Panc1 (cell line): ENCODE measurements around the gene ALDH1L2. TPM values are rescaled to one million over a fixed set of nuclear protein-coding genes. Genes with fewer than 3 reads are reported as not detected.

Experiments used
- ATAC-seq: fragments of 200-7000 bp; cut with Tn5 transposase; 2 replicates; pipeline ENCODE4 v1.9.1; 2020; ENCODE audit warnings: mild to moderate bottlenecking, moderate library complexity
- BruUV-seq: library from RNA; stranded (reverse); fragments of 400-500 nt; replicated peaks from 2 replicates; lab custom pipeline; 2021; lab: Mats Ljungman, UMichigan
- CTCF ChIA-PET: fragments of 300-600 bp; sonication (Branson Sonifier 250); formaldehyde crosslinking; loops from one replicate; lab custom pipeline; 2022; ENCODE audit warnings: antibody characterized with exemption; lab: Charles Lee
- POLR2A ChIA-PET: fragments of 300-600 bp; sonication (Branson Sonifier 250); formaldehyde crosslinking; loops from one replicate; lab custom pipeline; 2022; ENCODE audit warnings: antibody characterized with exemption; lab: Charles Lee
- DNase-seq: peaks from one replicate; pipeline ENCODE4 v3.0.0-alpha.2; 2010; ENCODE audit warnings: low read depth, low spot score
- H3K27ac ChIP-seq: 2 replicates; pipeline ENCODE4 v1.5.1; 2011; ENCODE audit warnings: mild to moderate bottlenecking, low read length, inconsistent platforms
- H3K27me3 ChIP-seq: fragments of 200-500 bp; sonication (Bioruptor generic); 2 replicates; pipeline ENCODE4 v1.6.0; 2014; ENCODE audit warnings: low read length, inconsistent platforms; ENCODE audit not compliant: control insufficient read depth, insufficient read depth
- H3K36me3 ChIP-seq: fragments of 200-500 bp; sonication (Bioruptor generic); 2 replicates; pipeline ENCODE4 v1.5.1; 2014; ENCODE audit warnings: inconsistent platforms, mild to moderate bottlenecking, low read length, moderate library complexity; ENCODE audit not compliant: control insufficient read depth, insufficient read depth
- H3K4me1 ChIP-seq: 2 replicates; pipeline ENCODE4 v1.5.1; 2011; ENCODE audit warnings: inconsistent platforms, mild to moderate bottlenecking, low read length, moderate library complexity; ENCODE audit not compliant: control insufficient read depth, insufficient read depth
- H3K4me3 ChIP-seq, 2 experiments: 2 replicates each; pipeline ENCODE4 v1.5.1; 2011 to 2012; ENCODE audit warnings: low read depth in 2 of 2, low read length in 2 of 2, mild to moderate bottlenecking in 2 of 2, inconsistent platforms in 1 of 2, moderate library complexity in 1 of 2
- H3K9me3 ChIP-seq: fragments of 200-500 bp; sonication (Bioruptor generic); 2 replicates; pipeline ENCODE4 v1.5.1; 2014; ENCODE audit warnings: low read depth, mild to moderate bottlenecking, inconsistent platforms, low read length, moderate library complexity; ENCODE audit not compliant: control insufficient read depth, insufficient read depth
- CTCF ChIP-seq: fragments of 450-650 bp; IDR thresholded peaks from 2 replicates; pipeline ENCODE4 v1.5.1; 2017; ENCODE audit warnings: mild to moderate bottlenecking
- POLR2AphosphoS5 ChIP-seq: IDR thresholded peaks from 2 replicates; pipeline ENCODE4 v1.6.1; 2012; ENCODE audit warnings: mild to moderate bottlenecking, low read depth, low read length, moderate library complexity
- REST ChIP-seq, 2 experiments: IDR thresholded peaks; 2 replicates each; pipeline ENCODE4 v1.6.1; 2011 to 2012; ENCODE audit warnings: low read depth in 2 of 2, control low read depth in 1 of 2, low read length in 1 of 2, mild to moderate bottlenecking in 1 of 2, moderate library complexity in 1 of 2; ENCODE audit not compliant: insufficient read depth in 1 of 2
- SIN3A ChIP-seq: IDR thresholded peaks from 2 replicates; pipeline ENCODE4 v1.6.1; 2012; ENCODE audit warnings: low read depth, mild to moderate bottlenecking, low read length, moderate library complexity, borderline replicate concordance; ENCODE audit not compliant: insufficient read depth
- TCF7L2 ChIP-seq: IDR thresholded peaks from 2 replicates; pipeline ENCODE4 v1.6.1; 2011; ENCODE audit warnings: mild to moderate bottlenecking, low read depth, low read length, inconsistent platforms
- in situ Hi-C: cut with HindIII; loops from 2 replicates; pipeline ENCODE4 v1.10.0; 2016; ENCODE audit warnings: low sequenced_read_pairs, low pct_unique_long_range_greater_than_20kb
- intact Hi-C: fragments of 100-400 bp; cut with micrococcal nuclease; formaldehyde crosslinking; loops from one replicate; pipeline ENCODE4 v1.10.0; 2022; ENCODE audit not compliant: unreplicated experiment
- total RNA-seq: library from RNA; stranded (reverse); gene quantifications from one replicate; pipeline ENCODE4 v1.2.1, GENCODE V29; 2021; ENCODE audit not compliant: unreplicated experiment

The ALDH1L2 gene
- total RNA-seq, 1 experiment from 2014 or later: 2.2 TPM

GRCh38 chr12:105033851-105034250 lies 50.4 kb downstream of the ALDH1L2 start:
- TF ChIP-seq REST (IDR thresholded peaks at IDR 0.05; ENCODE audit: insufficient read depth in 1 of 2, low read depth in 2 of 2, low read length in 1 of 2): no peak
- no peak for TF ChIP-seq POLR2AphosphoS5
- no peak for TF ChIP-seq TCF7L2
- no peak for TF ChIP-seq CTCF
- no peak for TF ChIP-seq SIN3A
- no TSS peak for BruUV-seq
- intact Hi-C loops (no loop called here), in situ Hi-C loops (no loop called here)
- Histone ChIP-seq H3K4me1 (no peaks in the 10 kb centered on the region), H3K4me3 (no peak overlapping the region), H3K9me3 (no peaks in the 10 kb centered on the region), H3K27me3 (no peaks in the 10 kb centered on the region), H3K36me3 (no peaks in the 10 kb centered on the region), H3K27ac (no peak overlapping the region)
- ATAC-seq: no peak
- CTCF ChIA-PET: no interaction called here
- POLR2A ChIA-PET: no interaction called here
- DNase-seq: no peak

- DNase-seq (no peak), ATAC-seq (no peak)
- intact Hi-C loops: no loop called here
- BruUV-seq: no TSS peak
- no peaks in the 10 kb centered on the region for H3K27me3 ChIP-seq
- TF ChIP-seq CTCF (no peak), TCF7L2 (no peak), REST (IDR thresholded peaks at IDR 0.05; ENCODE audit: insufficient read depth in 1 of 2, low read depth in 2 of 2, low read length in 1 of 2) (no peak), SIN3A (no peak), POLR2AphosphoS5 (no peak)
- no peaks in the 10 kb centered on the region for H3K9me3 ChIP-seq
- no peak overlapping the region for H3K4me3 ChIP-seq
- ChIA-PET POLR2A (no interaction called here), CTCF (no interaction called here)
- no peaks in the 10 kb centered on the region for H3K4me1 ChIP-seq
- no peaks in the 10 kb centered on the region for H3K36me3 ChIP-seq
- in situ Hi-C loops: no loop called here
- H3K27ac ChIP-seq: no peak overlapping the region
These were observed 51.4 kb downstream of the ALDH1L2 start for GRCh38 chr12:105032703-105033357.
